GM19324 (cell line): ENCODE results near the gene HNRNPLL.

Experiments
- ATAC-seq: cut with Tn5 transposase; IDR thresholded peaks from one replicate; pipeline ENCODE4 v1.9.1; 2021; ENCODE audit warnings: mild to moderate bottlenecking, moderate library complexity; ENCODE audit not compliant: unreplicated experiment, low FRiP score

Gene HNRNPLL

DNA sequence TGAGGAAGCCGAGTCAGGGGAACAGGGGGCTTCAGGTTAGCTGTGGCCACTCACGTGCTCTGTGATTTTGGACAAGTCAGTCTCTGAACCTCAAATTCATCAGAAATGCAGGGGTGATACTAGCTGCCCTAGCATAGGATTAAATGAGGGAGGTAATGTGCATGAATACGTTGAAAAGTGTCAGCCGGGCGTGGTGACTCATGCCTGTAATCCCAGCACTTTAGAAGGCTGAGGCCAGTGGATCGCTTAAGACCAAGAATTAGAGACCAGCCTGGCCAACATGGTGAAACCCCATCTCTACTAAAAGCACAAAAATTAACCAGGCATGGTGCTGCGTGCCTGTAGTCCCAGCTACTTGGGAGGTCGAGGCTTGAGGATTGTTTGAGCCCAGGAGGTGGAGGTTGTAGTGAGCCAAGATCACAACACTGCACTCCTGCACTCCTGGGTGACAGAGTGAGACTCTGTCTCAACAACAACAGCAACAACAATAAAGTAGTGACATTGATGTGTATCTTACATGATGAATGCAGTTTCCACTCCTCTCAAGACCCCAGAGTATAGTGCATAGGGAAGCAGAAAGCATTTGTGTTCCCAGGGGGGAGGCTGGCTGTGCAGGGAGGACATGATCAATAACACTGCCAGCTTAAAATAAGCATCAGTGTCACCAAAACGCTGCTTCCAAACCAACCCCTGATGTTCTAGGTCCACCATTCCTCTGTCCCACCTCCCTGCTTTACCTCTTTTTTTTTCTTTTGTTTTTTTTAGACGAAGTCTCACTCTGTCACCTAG, 68.8 kb downstream of the HNRNPLL start:
- ATAC-seq, result no peak

DNA sequence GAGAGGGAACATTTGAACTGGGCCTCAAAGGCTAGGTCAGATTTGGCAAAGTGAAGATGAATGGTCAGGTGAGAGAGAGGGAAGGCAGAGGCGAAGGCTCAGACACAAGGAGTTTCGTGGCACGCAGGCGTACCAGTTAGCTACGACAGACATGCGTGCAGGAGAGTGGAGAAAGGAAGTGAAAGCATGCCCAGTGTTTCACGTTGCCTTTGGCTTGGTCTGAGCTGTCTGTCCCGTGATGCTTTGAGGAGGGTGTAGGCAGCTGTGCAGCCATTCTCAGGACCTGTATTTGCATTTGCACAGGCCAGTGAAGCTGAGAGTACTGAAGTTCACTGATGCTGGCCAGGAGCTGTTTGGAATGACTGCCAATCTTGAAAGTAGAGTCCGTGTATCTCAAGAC, 69.5 kb downstream of the HNRNPLL start:
- peak; percentile 99 for ATAC-seq

DNA sequence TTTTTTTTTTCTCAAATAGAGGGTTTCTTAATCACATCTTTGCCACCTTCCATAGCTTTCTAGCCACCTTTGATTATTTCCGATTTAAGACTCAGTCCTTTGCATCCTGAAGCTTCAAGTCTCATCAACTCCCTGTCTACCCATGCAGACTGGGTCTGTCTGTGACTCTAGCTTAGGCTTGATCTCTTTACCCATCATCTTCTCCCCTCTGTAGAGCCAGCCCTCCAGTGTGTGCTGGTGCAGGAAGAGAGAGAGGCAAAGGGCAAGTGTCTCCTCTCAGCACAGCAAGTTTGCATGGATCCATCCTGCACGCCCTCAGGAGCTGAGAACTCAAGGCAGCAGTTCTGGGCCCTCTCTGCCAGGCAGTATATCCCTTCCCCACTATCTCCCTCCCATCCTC, 70.4 kb downstream of the HNRNPLL start:
- ATAC-seq, result no peak

DNA sequence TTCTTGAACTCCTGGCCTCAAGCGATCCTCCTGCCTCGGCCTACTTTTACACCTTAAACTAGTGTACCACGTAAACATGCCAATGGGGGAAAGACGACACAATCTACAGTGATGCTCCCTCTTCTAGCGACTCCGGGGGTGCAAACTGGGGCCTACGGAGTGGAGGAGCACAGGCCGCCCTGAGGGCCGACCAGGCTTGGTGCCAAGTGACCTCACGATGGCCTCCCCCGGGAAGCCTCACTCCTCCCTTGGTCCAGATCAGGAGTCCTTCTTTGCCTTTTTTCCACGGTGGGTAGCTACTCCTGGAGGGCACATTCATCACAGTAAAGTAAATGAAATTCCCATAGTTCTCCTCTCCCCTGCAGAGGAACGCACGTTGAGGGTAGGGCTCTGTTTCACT, 73.5 kb downstream of the HNRNPLL start:
- no peak for ATAC-seq

DNA sequence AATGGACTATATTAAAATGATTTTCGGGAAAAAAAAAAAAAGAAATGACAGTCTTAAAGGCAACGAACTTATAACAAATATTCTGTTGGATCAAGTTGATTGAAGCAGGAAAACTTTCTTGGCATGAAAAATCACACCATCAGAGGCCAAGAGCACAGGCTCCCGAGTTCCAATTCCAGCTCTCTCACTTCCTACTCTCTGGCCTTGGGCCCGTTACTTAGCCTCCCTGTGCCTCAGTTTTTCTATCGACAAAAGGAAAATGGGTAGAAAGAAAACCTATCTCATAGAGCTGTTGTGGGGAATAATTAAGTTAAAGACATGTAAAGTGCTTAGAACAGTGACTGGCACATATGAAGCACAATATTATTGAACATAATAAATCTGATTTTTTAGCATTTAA, 74.2 kb downstream of the HNRNPLL start:
- no peak for ATAC-seq

DNA sequence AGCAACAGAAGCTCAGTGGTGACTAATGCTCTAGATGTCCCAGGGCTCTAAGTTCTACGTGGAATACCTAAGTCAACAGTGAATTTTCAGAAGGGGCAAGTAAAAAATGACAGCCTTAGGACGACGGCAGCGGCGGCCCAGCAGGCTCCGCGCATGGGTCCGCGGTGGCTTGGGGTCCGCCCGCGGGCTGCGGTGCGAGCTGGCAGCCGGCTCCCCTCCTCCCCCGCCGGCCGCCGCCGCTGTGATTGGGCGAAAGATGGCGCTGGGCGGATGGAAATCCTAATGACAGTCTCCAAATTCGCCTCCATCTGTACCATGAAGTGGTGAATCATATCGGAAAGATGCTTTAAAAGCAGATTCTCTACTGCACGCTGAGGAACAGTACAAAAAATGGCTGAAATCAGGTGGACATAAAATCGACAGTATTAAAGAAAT, 74.7 kb downstream of the HNRNPLL start:
- no peak for ATAC-seq

DNA sequence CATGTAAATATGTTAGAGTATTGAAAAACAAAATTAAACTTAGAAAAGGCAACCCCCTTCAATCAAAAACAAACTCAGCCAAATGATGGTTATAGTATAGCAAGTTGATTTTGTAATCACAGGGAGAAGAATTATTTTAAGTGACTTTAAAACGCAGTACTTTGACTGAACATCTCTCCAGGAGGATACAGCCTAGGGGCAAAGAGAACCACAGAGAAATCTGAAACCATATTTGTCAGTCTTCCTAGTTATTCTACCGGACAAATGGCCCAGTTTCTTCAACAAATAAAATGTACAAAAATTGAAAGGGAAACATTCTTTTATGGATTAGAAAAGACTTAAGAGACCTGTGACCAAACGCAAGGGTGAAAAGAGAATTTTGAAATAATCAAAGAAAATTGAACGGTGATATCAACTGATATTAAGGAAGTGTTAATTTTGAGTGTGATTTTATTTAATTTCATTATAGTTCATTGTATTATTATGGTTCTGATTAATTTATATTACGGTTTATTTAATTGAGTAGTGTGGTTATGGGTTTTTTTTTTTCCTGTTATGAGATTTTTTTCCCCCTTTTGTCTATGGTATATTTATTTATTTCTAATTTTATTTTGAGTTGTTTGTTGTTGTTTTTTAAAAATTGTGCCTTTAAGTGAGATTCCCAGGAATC, 75.3 kb downstream of the HNRNPLL start:
- ATAC-seq, result no peak

DNA sequence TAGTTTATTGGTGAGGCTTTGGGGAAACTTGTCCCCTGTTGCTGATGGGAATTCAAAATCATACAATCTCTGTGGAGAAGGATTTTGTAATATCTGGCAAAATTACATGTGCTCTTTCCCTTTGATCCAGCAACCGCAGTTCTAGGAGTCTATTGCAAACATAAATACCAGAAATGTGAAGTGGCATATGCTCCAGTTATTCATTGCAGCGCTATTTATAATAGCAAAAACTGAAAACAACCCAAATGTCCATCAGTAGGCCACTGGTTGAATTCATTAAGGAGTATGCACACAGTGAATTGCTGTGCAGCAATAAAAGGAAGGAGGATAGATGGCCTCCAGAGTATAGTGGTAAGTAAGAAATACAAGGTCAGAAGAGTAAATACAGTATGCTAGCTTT, 76.5 kb downstream of the HNRNPLL start:
- ATAC-seq, result no peak

DNA sequence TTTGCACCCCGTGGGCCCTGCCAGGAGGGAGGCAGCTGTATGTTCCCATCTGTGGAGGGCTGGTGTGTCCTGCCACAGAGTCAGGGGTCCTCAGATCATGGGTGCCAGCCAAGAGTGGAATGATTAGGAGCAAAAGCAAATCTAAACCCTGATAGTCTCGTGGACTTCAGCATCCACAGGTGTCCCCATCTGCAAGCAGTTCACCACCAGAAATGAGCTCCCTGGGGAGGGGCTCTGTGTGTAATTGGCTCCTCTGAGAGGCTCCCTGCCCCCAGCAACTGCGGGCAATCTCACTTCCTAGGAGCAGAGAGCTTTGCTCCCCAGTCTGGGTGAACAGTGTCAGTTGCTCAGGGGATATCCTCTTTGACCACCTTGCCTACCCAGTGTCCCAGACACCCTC, 78.1 kb downstream of the HNRNPLL start:
- ATAC-seq, result no peak

DNA sequence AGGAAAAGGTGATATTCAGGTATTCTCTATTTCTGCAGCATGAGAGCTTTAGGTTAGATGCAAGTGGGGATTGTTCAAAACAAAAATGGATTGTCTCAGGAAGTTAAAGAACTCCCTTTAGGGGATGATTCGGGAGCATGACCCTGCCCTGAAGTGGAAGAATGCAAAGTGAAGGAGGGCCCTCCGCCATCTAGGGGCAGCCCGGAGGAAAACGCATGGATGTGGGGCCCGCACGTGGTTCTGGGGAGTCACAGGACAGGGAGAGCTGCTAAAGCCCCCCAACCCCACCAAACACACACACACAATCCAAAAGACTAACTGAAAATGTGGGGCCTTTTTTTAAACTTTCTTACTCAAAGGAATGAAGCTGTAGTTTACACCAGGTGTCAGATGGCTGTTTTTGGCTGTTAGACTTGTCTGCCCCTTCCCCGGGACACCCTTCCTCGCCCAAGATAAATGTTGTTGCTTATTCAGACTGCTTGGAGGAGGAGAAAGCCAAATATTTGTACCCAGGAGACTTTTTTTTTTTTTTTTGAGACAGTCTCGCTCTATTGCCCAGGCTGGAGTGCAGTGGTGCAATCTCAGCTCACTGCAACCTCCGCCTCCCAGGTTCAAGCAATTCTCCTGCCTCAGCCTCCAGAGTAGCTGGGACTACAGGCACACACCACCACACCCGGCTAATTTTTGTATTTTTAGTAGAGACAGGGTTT, 78.8 kb downstream of the HNRNPLL start:
- ATAC-seq, result no peak

DNA sequence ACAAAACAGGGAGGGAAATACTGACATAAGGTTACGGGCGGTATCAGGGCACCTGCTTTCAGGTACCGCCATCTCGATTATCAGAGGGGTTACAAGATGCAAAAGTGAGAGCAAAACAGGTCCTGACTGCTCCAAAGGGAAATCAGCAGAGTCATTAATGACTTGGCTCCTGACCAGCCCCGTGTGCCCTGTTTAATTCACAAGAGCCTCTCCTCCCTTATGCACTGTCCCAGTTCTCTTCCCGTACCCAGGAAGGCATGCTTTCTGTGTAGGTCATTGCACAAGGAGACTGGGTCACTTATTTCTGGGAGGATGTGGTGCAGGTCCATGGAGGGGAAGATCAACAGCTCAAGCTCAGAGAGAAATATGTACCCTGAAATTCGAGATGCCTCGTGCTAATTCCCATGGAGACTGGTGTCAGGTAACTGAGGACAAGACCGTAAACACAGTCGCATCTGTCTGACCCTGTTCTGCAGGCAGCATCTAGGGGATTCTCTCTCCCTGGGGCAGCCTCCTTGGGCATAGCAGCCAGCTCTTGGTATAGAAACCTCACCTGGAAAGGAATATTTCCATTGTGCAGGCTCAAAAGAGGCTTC, 79.9 kb downstream of the HNRNPLL start:
- no peak for ATAC-seq

DNA sequence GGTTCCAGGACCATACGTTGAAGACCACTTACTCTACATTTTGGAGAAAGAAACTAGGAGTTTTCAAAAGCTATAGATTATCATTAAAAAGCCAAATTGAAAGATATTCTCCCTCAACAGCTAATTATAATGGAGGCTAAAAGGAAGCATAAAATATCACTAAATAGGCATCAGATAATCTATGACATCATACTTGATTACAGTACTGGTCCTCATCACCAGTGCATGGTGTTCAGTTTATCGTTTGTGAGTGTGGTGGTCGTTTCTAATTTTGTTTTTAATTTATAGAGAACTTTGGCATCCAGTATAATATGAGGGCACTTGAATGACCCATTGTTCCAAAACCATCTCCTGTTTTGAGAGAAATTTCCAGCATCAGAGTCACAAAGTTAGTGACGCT, 80.9 kb downstream of the HNRNPLL start:
- ATAC-seq, result no peak

DNA sequence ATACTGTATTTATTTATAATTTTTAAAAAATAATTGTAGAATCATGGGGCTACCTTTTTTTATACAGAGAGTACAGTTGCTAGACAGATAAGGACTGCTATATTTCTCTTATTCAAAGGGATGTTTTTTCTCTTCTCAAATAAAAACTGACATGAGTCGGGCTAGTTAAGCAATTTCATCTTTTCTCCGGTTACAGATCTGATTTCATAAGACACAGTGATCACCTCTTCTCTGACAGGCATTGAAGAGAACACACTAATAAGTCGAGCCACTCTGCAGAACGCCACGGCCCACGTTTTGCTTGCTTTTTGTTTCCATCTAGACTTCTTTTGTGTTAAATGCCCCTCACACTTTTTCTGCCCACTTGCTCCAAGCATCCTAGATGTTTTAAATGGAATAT, 85.4 kb downstream of the HNRNPLL start:
- ATAC-seq, result no peak

DNA sequence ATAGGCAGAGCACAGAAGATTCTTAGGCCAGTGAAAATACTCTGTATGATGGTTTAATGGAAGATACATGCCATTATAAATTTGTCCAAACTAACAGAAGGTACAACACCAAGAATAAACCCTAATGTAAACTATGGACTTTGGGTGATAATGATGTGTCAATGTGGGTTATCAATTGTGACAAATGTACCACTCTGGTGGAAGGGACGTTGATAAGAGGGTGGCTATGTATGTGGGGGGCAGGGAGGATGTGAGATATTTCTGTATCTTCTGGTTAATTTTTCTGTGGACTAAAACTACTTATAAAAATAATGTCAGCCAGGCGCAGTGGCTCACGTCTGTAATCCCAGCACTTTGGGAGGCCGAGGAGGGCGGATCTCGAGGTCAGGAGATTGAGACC, 86.2 kb downstream of the HNRNPLL start:
- no peak for ATAC-seq

DNA sequence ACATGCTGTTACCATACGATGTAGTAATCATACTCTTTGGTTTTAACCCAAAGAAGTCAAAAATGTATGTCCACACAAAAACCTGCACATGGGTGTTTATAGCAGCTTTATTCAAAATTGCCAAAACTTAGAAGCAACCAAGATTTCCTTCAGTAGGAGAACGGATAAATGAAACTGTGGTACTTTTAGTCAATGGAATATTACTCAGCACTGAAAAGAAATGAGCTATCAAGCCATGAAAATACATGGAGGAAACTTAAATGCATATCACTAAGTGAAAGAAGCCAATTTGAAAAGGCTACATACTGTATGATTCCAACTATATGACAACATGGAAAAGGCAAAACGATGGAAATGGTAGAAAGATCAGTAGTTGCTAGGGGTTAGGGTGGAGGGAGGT, 86.6 kb downstream of the HNRNPLL start:
- ATAC-seq, result no peak

DNA sequence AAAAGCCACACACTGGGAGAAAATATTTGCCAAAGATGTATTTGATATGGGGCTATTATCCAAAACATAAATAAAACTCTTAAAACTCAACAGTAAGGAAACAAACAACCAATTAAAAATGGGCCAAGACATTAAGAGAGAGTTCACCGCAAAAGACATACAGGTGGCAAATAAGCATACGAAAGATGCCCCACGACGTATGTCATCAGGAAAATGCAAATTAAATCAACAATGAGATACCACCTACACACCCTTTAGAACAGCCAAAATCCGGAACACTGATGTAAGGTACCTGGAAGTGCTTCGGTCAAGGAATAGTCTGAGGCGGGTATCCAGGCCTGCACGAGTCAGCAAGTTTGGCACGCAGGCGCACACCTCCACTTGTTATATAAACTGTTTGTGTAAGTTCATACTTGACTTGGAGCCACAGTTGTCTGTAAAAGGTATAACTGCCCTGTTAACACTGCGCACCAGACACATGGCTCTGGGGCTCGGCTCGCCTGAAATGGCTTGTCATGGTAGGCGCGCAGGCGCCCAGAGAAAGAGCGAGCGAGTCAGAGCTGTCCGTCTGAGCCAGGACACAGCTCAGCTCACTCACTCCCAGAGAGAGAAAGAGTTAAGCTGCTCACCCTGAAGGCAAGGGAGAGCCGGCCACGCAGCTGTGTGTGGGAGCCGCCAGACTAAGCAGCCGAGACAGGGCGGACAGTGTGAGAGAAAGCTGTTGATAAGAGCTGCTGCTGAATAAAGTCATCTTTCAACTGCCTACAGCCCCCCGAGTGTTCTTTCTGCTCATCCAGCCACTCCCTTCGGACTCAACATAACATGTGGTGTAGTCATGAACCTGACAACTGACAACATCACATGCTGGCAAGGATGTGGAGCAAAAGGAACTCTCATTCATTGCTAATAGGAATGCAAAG, 87.3 kb downstream of the HNRNPLL start:
- no peak for ATAC-seq

DNA sequence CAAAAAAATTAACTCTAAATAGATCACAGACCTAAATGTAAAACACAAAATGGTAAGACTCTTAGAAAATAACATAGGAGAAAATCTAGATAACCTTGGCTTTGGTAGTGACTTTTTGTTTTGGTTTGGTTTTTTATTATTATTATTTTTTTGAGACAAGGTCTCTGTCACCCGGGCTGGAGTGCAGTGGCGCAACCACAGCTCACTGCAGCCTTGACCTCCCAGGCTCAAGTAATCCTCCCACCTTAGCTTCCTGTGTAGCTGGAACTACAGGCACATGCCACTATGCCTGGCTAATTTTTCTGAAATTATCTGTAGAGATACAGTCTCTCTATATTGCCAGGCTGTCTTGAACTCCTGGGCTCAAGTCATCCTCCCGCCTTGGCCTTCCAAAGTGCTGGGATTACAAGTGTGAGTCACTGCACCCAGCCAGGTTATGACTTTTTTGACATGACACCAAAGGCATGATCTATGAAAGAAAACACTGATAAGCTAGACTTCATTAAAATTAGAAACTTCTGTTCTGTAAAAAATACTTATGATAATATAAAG, 88.0 kb downstream of the HNRNPLL start:
- ATAC-seq, result no peak

DNA sequence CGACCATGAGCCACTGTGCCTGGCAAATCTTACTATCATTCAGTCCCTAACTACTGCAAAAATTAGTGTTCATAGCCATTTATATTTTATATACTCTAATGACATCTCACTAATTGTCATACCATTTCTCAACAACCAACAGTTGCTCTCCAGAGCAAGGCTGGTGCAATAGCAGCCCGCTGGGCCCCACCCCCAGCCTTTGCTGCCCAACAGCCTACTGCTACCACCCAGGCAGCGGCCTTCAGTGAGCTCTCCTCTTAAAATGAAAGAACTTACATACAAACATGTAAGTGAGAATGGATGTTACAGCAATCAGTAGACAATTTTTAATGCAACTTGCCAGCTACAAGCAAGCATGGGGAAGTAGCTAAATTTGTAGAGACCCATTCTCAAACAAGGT, 90.5 kb downstream of the HNRNPLL start:
- no peak for ATAC-seq
